CD14-positive monocyte (primary cell): Measurements from ENCODE around the gene PAK2. TPM values are rescaled to one million over a fixed set of nuclear protein-coding genes. Genes with fewer than 3 reads are reported as not detected.

ENCODE experiments used
- DNase-seq, 3 donors: peaks; one replicate each; pipeline ENCODE4 v3.0.0-alpha.2; 2011 to 2022
- H2AFZ ChIP-seq: 2 replicates; pipeline ENCODE4 v1.6.0; 2012; ENCODE audit warnings: mild to moderate bottlenecking, low read depth, low read length, inconsistent platforms; ENCODE audit not compliant: insufficient read depth, poor library complexity, severe bottlenecking
- H3K27ac ChIP-seq, 2 donors: 1 replicate in 1 of 2; 2 replicates in 1 of 2; pipeline ENCODE4 v1.5.1; 2012 to 2013; ENCODE audit warnings: low read length in 2 of 2, control low read depth in 1 of 2, inconsistent platforms in 1 of 2, low read depth in 1 of 2, mild to moderate bottlenecking in 1 of 2
- H3K27me3 ChIP-seq, 2 donors: one replicate each; pipeline versions ENCODE4 v1.6.0 to v1.6.1; 2011 to 2013; ENCODE audit warnings: low read length in 2 of 2; ENCODE audit not compliant: control insufficient read depth in 2 of 2, insufficient read depth in 2 of 2
- H3K36me3 ChIP-seq, 2 donors: replicated peaks in 1 of 2; 1 replicate in 1 of 2; 2 replicates in 1 of 2; pipeline versions ENCODE4 v1.5.1 to v1.6.1; 2012 to 2013; ENCODE audit warnings: low read length in 2 of 2, control low read depth in 1 of 2, inconsistent platforms in 1 of 2, mild to moderate bottlenecking in 1 of 2; ENCODE audit not compliant: insufficient read depth in 2 of 2, control insufficient read depth in 1 of 2
- H3K4me1 ChIP-seq, 2 donors: 1 replicate in 1 of 2; 2 replicates in 1 of 2; pipeline versions ENCODE4 v1.5.1 to v1.6.1; 2012 to 2013; ENCODE audit warnings: low read length in 2 of 2, control low read depth in 1 of 2, inconsistent platforms in 1 of 2, mild to moderate bottlenecking in 1 of 2, moderate library complexity in 1 of 2; ENCODE audit not compliant: insufficient read depth in 2 of 2, control insufficient read depth in 1 of 2
- H3K4me2 ChIP-seq: replicated peaks from 2 replicates; pipeline ENCODE3; 2012; ENCODE audit warnings: low read length, moderate library complexity, mild to moderate bottlenecking; ENCODE audit not compliant: poor library complexity, severe bottlenecking; ENCODE audit errors: extremely low read depth
- H3K4me3 ChIP-seq, 3 experiments: fragments of 200-600 bp in 1 of 3; sonication (generic) in 1 of 3; replicated peaks in 1 of 3; 1 replicate in 2 of 3; 2 replicates in 1 of 3; pipeline ENCODE4 v1.5.1; 2011 to 2013; ENCODE audit warnings: low read length in 3 of 3, mild to moderate bottlenecking in 3 of 3, control low read depth in 2 of 3, low read depth in 2 of 3, inconsistent platforms in 1 of 3, moderate library complexity in 1 of 3
- H3K79me2 ChIP-seq: 2 replicates; pipeline ENCODE4 v1.6.0; 2012; ENCODE audit warnings: mild to moderate bottlenecking, control low read depth, inconsistent platforms, low read length, moderate library complexity; ENCODE audit not compliant: insufficient read depth
- H3K9ac ChIP-seq: 2 replicates; pipeline ENCODE4 v1.6.0; 2017; ENCODE audit warnings: low read length, mild to moderate bottlenecking; ENCODE audit not compliant: insufficient read depth, poor library complexity, severe bottlenecking
- H3K9me3 ChIP-seq, 2 donors: replicated peaks in 1 of 2; 1 replicate in 1 of 2; 2 replicates in 1 of 2; pipeline versions ENCODE4 v1.5.1 to v1.6.1; 2012 to 2013; ENCODE audit warnings: low read length in 2 of 2, control low read depth in 1 of 2; ENCODE audit not compliant: control insufficient read depth in 1 of 2, insufficient read depth in 1 of 2
- H4K20me1 ChIP-seq: 2 replicates; pipeline ENCODE4 v1.6.0; 2012; ENCODE audit warnings: mild to moderate bottlenecking, low read length, control low read depth, moderate library complexity; ENCODE audit not compliant: insufficient read depth
- H3K27ac Mint-ChIP-seq, 7 donors: one replicate each; pipeline ENCODE4 v1.8.0; 2020; ENCODE audit warnings: mild to moderate bottlenecking in 7 of 7, mixed read lengths in 7 of 7, moderate library complexity in 6 of 7, inconsistent platforms in 2 of 7
- H3K27me3 Mint-ChIP-seq, 3 donors: one replicate each; pipeline ENCODE4 v1.8.0; 2021 to 2022; ENCODE audit warnings: low read depth in 3 of 3, mild to moderate bottlenecking in 3 of 3, mixed read lengths in 3 of 3, moderate library complexity in 3 of 3, inconsistent platforms in 1 of 3
- H3K36me3 Mint-ChIP-seq, 2 donors: one replicate each; pipeline ENCODE4 v1.8.0; 2020; ENCODE audit warnings: mixed read lengths in 2 of 2, inconsistent platforms in 1 of 2, mild to moderate bottlenecking in 1 of 2
- H3K4me1 Mint-ChIP-seq: one replicate; pipeline ENCODE4 v1.8.0; 2020; ENCODE audit warnings: mild to moderate bottlenecking, mixed read lengths
- H3K4me3 Mint-ChIP-seq, 2 donors: one replicate each; pipeline ENCODE4 v1.8.0; 2020; ENCODE audit warnings: mild to moderate bottlenecking in 2 of 2, mixed read lengths in 2 of 2, moderate library complexity in 1 of 2
- H3K9me3 Mint-ChIP-seq, 7 donors: one replicate each; pipeline ENCODE4 v1.8.0; 2020 to 2022; ENCODE audit warnings: mixed read lengths in 7 of 7, mild to moderate bottlenecking in 6 of 7, moderate library complexity in 6 of 7, inconsistent platforms in 2 of 7
- CTCF ChIP-seq: fragments of 200-600 bp; IDR thresholded peaks from one replicate; pipeline ENCODE4 v1.8.0; 2022; ENCODE audit warnings: antibody characterized with exemption, mild to moderate bottlenecking
- WGBS: methylation state at CpG from one replicate; pipeline ENCODE4 v1.1.5; 2013; ENCODE audit warnings: missing lambda C conversion rate; ENCODE audit not compliant: insufficient coverage; 5-methylcytosine and 5-hydroxymethylcytosine counted together
- intact Hi-C, 2 donors: fragments of 100-400 bp; cut with micrococcal nuclease; formaldehyde crosslinking; loops; one replicate each; pipeline versions ENCODE4 v1.15.0 to v1.15.1; 2023
- polyA plus RNA-seq, 3 donors: library from polyadenylated mRNA; depleted of rRNA in 1 of 3; unstranded in 2 of 3; stranded (reverse) in 1 of 3; fragments of 300-500 nt in 2 of 3; fragments of >200 nt in 1 of 3; fragmentation: Illumina TruSeq in 2 of 3; gene quantifications; 1 replicate in 2 of 3; 2 replicates in 1 of 3; pipeline ENCODE4 v1.2.3, GENCODE V29; 2012 to 2021

PAK2 gene
- polyA plus RNA-seq, 3 donors = 32.4 to 44.2 (median 33.2) TPM

GRCh38 chr3:196774191-196774820 lies 34.6 kb downstream of the PAK2 start:
- peaks cover 38% of the 10 kb centered on the region for H3K4me1 Mint-ChIP-seq
- peaks cover 0 to 2% (median 0%) of the 10 kb centered on the region in 7 donors for H3K9me3 Mint-ChIP-seq
- peak in 1 of 3 donors; percentile 41 for DNase-seq

GRCh38 chr3:196774848-196775422 lies 35.3 kb downstream of the PAK2 start:
- peaks cover 22 to 40% of the 10 kb centered on the region in 2 donors for H3K36me3 Mint-ChIP-seq
- Histone ChIP-seq H3K4me1 (no peaks in the 10 kb centered on the region), H3K27me3 (no peaks in the 10 kb centered on the region), H4K20me1 (peaks cover 100% of the 10 kb centered on the region), H3K36me3 (peaks cover 14 to 32% of the 10 kb centered on the region in 2 donors), H3K4me3 (no peak overlapping the region), H3K9ac (no peak overlapping the region), H3K4me2 (no peak overlapping the region), H3K27ac (peak overlapping the region in 1 of 2 donors; percentile 24), H2AFZ (no peak overlapping the region), H3K79me2 (peaks cover 100% of the 10 kb centered on the region), H3K9me3 (peaks cover 5 to 6% of the 10 kb centered on the region in 2 donors)
- intact Hi-C loops = no loop called here
- no peak for TF ChIP-seq CTCF
- H3K9me3 Mint-ChIP-seq = peaks cover 2 to 8% (median 5%) of the 10 kb centered on the region in 7 donors
- WGBS = 100% methylated on average over 1 of the region's 6 CpGs
- H3K27ac Mint-ChIP-seq = peak overlapping the region in 3 of 7 donors; percentile 1 to 78 (median 46)
- no peak overlapping the region for H3K4me3 Mint-ChIP-seq
- H3K4me1 Mint-ChIP-seq = peaks cover 37% of the 10 kb centered on the region
- peak in 1 of 3 donors; percentile 46 for DNase-seq
- H3K27me3 Mint-ChIP-seq = peaks cover 0 to 1% (median 0%) of the 10 kb centered on the region in 3 donors

More at GRCh38 chr3:196774191-196774820, 34.6 kb downstream of the PAK2 start:
- peaks cover 8 to 29% of the 10 kb centered on the region in 2 donors for H3K36me3 ChIP-seq
- H3K4me1 ChIP-seq = no peaks in the 10 kb centered on the region
- peak overlapping the region in 1 of 2 donors; percentile 24 for H3K27ac ChIP-seq
- no peaks in the 10 kb centered on the region for H3K9me3 ChIP-seq
- TF ChIP-seq CTCF = no peak
- H3K79me2 ChIP-seq = peaks cover 100% of the 10 kb centered on the region
- Mint-ChIP-seq H3K27ac (peak overlapping the region in 6 of 7 donors; percentile 20 to 79 (median 44)), H3K27me3 (peaks cover 0 to 1% (median 0%) of the 10 kb centered on the region in 3 donors), H3K4me3 (no peak overlapping the region), H3K36me3 (peaks cover 18 to 38% of the 10 kb centered on the region in 2 donors)
- 13% methylated on average over 1 of the region's 5 CpGs for WGBS
- no peaks in the 10 kb centered on the region for H3K27me3 ChIP-seq
- no peak overlapping the region for H3K4me2 ChIP-seq
- H2AFZ ChIP-seq = no peak overlapping the region
- H3K9ac ChIP-seq = no peak overlapping the region
- peaks cover 100% of the 10 kb centered on the region for H4K20me1 ChIP-seq
- intact Hi-C loops = no loop called here
- no peak overlapping the region for H3K4me3 ChIP-seq
